OCI-LY1 (cell line): ENCODE measurements around the gene IRAG1.

Experiments used
- EZH2 ChIP-seq: fragments of 200-600 bp; sonication (generic), shearing (Covaris generic); IDR thresholded peaks from 2 replicates; pipeline ENCODE4 v1.8.0; 2017; ENCODE audit warnings: borderline replicate concordance, mixed run types, mild to moderate bottlenecking, antibody characterized with exemption, low read length, moderate library complexity, mixed read lengths
- TF ChIP-seq, protein P1 (sequence below): fragments of 200-600 bp; sonication (generic), shearing (Covaris generic); IDR thresholded peaks from 2 replicates; pipeline ENCODE4 v1.5.1; 2017; ENCODE audit warnings: mild to moderate bottlenecking, antibody characterized with exemption, low read length, moderate library complexity, mixed read lengths

DNA sequence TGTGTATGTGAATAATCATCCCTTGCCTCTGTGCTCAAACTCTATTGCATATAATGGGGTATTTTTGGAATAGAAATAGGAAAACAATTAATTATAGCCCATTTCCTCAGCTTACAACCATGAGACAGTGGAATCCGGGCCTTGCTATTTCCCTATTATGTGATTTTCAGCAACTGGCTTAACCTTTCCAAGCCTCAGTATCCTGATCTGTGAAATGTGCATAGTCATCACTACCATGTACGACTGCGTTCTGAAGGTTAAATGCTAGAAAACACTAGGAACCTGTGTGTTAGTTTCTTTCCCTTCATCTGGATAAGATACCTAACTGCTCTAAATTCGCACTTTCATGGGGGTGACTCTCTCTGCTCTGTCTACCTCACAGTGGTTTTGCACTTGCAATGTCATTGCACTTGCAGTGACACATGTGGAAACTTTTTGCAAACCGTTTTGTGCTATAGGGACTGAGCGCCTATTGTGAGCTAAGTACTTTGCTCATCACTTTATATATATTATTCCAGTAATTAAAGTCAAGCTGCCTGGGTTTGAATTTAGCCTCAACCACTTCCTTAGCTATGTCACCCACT lies 48.3 kb downstream of the IRAG1 start:
- TF ChIP-seq, protein P1, sequence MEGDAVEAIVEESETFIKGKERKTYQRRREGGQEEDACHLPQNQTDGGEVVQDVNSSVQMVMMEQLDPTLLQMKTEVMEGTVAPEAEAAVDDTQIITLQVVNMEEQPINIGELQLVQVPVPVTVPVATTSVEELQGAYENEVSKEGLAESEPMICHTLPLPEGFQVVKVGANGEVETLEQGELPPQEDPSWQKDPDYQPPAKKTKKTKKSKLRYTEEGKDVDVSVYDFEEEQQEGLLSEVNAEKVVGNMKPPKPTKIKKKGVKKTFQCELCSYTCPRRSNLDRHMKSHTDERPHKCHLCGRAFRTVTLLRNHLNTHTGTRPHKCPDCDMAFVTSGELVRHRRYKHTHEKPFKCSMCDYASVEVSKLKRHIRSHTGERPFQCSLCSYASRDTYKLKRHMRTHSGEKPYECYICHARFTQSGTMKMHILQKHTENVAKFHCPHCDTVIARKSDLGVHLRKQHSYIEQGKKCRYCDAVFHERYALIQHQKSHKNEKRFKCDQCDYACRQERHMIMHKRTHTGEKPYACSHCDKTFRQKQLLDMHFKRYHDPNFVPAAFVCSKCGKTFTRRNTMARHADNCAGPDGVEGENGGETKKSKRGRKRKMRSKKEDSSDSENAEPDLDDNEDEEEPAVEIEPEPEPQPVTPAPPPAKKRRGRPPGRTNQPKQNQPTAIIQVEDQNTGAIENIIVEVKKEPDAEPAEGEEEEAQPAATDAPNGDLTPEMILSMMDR = no peak
- no peak for TF ChIP-seq EZH2
